ENCODE measurements around the gene SHANK3.

Gene SHANK3

DNA sequence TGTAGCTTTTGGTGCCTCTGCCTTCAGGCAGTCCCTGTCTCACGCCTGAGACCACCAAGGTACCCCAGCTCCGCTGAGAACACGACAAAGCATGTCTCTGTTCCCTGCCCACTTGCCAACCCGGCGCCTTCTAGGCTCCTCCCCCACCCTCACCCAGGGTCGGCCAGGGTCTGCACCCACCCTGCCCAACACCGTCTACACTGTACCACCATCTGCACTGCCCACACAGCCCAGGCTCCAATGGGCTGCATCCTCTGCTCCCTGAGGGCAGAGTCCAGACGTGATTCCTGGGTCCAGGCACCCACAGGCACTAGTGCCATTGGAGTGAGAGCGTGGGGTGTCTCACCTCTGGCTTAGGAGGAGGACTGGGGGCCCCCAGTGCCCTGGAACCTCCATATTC, 42.6 kb downstream of the SHANK3 start:
- no peak overlapping the region for H3K4me3 ChIP-seq (ENCODE audit: low read depth, low read length)
- DNase-seq (ENCODE audit: low read depth), result no peak
- TF ChIP-seq, protein P1, sequence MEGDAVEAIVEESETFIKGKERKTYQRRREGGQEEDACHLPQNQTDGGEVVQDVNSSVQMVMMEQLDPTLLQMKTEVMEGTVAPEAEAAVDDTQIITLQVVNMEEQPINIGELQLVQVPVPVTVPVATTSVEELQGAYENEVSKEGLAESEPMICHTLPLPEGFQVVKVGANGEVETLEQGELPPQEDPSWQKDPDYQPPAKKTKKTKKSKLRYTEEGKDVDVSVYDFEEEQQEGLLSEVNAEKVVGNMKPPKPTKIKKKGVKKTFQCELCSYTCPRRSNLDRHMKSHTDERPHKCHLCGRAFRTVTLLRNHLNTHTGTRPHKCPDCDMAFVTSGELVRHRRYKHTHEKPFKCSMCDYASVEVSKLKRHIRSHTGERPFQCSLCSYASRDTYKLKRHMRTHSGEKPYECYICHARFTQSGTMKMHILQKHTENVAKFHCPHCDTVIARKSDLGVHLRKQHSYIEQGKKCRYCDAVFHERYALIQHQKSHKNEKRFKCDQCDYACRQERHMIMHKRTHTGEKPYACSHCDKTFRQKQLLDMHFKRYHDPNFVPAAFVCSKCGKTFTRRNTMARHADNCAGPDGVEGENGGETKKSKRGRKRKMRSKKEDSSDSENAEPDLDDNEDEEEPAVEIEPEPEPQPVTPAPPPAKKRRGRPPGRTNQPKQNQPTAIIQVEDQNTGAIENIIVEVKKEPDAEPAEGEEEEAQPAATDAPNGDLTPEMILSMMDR (conservative IDR thresholded peaks at IDR 0.05; ENCODE audit: low read depth, low read length), result no peak

DNA sequence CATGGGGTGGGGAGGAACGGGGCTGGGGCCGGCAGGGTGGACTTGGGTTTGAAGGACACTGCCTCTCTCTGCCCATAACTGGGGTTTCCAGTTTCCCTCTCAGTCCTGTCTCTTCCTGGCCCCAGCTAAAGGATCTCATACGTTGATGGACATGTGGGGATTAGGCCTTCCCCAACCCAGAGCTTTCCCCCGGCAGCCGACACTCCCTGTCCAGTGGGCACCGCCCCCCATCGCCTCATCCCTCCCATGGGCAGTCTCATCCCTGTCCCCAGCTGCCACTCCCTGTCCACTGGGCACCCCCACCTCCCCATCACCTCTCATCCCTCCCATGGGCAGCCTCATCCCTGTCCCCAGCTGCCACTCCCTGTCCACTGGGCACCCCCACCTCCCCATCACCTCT, 43.2 kb downstream of the SHANK3 start:
- H3K4me3 ChIP-seq (ENCODE audit: low read depth, low read length), result no peak overlapping the region
- TF ChIP-seq, protein P1 (conservative IDR thresholded peaks at IDR 0.05; ENCODE audit: low read depth, low read length), result no peak
- DNase-seq (ENCODE audit: low read depth), result no peak

DNA sequence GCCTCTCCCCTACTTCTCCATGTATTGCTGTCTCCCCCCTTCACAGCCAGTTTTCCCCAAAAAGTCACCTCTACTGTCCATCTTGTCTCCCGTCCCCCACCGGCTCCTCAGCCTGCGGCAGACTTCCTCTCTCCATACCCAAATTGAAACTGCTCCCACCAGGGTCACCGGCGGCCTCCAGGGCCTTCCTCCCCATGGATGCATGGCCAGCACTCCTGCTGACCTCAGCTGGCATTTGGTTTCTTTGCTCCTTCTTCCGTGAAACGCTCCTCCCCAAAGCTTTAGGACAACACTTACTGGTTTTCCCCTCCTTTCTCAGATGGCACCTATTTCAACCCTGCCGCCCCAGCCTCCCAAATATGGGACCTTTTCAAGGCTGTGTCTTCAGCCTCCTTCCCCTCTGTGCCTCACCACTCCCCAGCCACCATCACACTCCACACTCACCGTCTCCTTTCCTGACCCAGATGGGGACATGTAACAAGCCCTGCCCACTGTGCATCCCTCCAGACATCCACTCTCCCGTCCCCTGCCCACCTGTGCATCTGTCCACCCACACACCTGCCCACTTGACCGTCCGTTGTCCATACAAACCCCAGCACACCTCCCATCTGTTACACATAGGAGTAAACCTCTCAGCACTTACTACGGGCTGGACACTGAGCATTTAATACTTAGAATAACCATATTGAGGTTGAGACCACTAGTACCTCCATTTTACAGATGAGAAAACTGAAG, 43.8 kb downstream of the SHANK3 start:
- no peak for DNase-seq (ENCODE audit: low read depth)
- TF ChIP-seq, protein P1 (conservative IDR thresholded peaks at IDR 0.05; ENCODE audit: low read depth, low read length), result no peak
- no peak overlapping the region for H3K4me3 ChIP-seq (ENCODE audit: low read depth, low read length)

DNA sequence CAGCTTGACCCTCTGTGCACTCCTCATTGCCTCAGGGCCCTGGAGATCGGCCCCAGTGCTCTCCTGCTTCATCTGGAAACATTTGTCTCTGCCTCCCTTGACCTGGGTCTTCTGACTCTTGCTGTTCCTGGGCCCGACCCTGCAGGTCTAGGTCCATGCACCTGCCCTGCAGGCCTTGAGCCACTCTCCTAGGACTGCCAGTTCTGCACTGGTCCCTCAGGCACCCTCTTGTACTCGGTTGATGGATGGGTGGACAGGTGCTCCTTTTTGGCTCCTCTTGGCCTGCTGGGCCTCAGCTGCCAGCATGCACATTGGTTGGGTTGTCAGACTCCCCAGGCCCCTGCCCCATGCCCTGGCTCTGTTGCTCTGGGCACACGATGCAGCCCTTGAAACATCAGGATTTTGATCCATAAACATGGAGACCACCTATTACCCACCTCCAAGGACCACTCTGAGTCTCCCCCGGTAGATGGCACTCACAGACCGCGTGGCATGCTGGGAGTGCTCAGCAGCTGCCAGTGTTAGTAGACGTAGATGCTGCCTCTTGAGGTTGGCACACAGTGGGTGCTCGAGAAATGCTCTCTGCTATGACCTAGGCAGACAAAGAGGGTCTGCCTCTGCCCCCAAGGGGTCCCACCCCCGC, 45.2 kb downstream of the SHANK3 start:
- DNase-seq (ENCODE audit: low read depth), result no peak
- no peak overlapping the region for H3K4me3 ChIP-seq (ENCODE audit: low read depth, low read length)
- TF ChIP-seq, protein P1 (conservative IDR thresholded peaks at IDR 0.05; ENCODE audit: low read depth, low read length), result no peak

DNA sequence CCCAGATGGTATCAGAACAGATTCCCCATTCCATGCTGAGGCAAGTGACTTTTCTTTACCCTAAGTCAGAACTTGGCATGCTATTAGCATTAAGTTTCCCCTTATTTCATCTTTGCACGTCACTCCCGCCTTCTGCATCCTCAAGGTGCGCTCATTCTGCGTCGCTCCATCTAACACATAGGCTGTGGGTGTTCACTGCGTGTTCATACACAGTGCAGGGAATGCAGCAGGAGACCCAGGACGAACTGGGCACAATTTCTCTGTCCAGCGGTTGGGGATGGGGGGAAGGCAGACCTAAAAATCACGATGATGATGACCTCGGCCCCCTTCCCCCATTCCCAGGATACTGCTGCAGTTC, 45.7 kb downstream of the SHANK3 start:
- no peak for DNase-seq (ENCODE audit: low read depth)
- TF ChIP-seq, protein P1 (conservative IDR thresholded peaks at IDR 0.05; ENCODE audit: low read depth, low read length), result no peak

DNA sequence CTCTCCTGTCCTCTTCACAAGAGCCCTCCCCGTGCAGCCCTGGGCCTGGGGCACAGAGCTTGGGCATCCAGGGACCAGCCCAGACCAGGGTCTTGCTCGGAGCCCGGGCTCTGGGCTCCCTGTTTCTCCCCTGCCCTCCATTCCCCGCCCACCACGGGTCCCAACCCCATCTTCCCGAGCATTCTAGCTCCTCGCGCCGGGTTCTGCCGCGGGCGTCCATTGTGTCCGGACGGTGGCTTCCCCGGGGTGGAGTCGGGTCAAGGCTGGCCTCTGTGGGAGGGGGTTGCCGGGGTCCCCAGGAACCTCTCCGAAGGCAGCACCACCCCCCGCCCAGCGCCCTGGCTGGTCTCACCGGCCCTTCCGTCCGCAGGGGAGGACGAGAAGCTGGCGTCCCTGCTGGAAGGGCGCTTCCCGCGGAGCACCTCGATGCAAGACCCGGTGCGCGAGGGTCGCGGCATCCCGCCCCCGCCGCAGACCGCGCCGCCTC, 47.2 kb downstream of the SHANK3 start:
- no peak for DNase-seq (ENCODE audit: low read depth)
- TF ChIP-seq, protein P1 (conservative IDR thresholded peaks at IDR 0.05; ENCODE audit: low read depth, low read length), result no peak
- no peak overlapping the region for H3K4me3 ChIP-seq (ENCODE audit: low read depth, low read length)

More for the DNA sequence above, 45.7 kb downstream of the SHANK3 start:
- H3K4me3 ChIP-seq (ENCODE audit: low read depth, low read length), result no peak overlapping the region
